ENCODE data around the gene ETV1. TPM values are rescaled to one million over a fixed set of nuclear protein-coding genes. Genes with fewer than 3 reads are reported as not detected.

The ETV1 gene
- total and polyA plus RNA-seq, 11 donors: 9.6 to 118 (median 82.1) TPM

- TF ChIP-seq CTCF (IDR thresholded peaks at IDR 0.05) (no peak), POLR2A (IDR thresholded peaks at IDR 0.05) (no peak)
- 75 to 91% (median 84%) methylated on average over 2 of the region's 2 CpGs for WGBS, 4 donors
Observed at GRCh38 chr7:13897819-13898218, 91.6 kb downstream of the ETV1 start.

GRCh38 chr7:13894954-13895353, 94.5 kb downstream of the ETV1 start:
- ATAC-seq: no peak

More at GRCh38 chr7:13897819-13898218, 91.6 kb downstream of the ETV1 start:
- Histone ChIP-seq H3K9me3 (peaks cover 0 to 3% (median 0%) of the 10 kb centered on the region in 12 donors), H3K27ac (no peak overlapping the region), H3K4me3 (no peak overlapping the region), H3K4me1 (peaks cover 0 to 9% (median 3%) of the 10 kb centered on the region in 12 donors), H3K27me3 (no peaks in the 10 kb centered on the region), H3K36me3 (peaks cover 0 to 49% (median 4%) of the 10 kb centered on the region in 9 donors)
- no peak for ATAC-seq
- no peak for DNase-seq
- intact Hi-C loops (cut with DNase I): no loop called here

GRCh38 chr7:13894377-13894776, 95.1 kb downstream of the ETV1 start:
- TF ChIP-seq CTCF (IDR thresholded peaks at IDR 0.05): no peak
- no peak for TF ChIP-seq POLR2A (IDR thresholded peaks at IDR 0.05)
- ATAC-seq (no peak), DNase-seq (no peak)
- Histone ChIP-seq H3K4me1 (peaks cover 0 to 8% (median under 1%) of the 10 kb centered on the region in 12 donors), H3K27me3 (no peaks in the 10 kb centered on the region), H3K4me3 (no peak overlapping the region), H3K36me3 (peaks cover 0 to 22% (median 4%) of the 10 kb centered on the region in 9 donors), H3K9me3 (peaks cover 0 to 9% (median 0%) of the 10 kb centered on the region in 12 donors), H3K27ac (no peak overlapping the region)
- intact Hi-C loops (cut with DNase I): no loop called here
- WGBS, 4 donors: 74 to 88% (median 81%) methylated on average over 2 of the region's 2 CpGs

More at GRCh38 chr7:13894954-13895353, 94.5 kb downstream of the ETV1 start:
- no peak for DNase-seq
- H3K9me3 ChIP-seq: peaks cover 0 to 9% (median 0%) of the 10 kb centered on the region in 12 donors
- H3K27me3 ChIP-seq: no peaks in the 10 kb centered on the region
- peaks cover 0 to 9% (median 3%) of the 10 kb centered on the region in 12 donors for H3K4me1 ChIP-seq
- peak in 1 of 12 donors; percentile 10 for TF ChIP-seq CTCF (IDR thresholded peaks at IDR 0.05)
- no peak for TF ChIP-seq POLR2A (IDR thresholded peaks at IDR 0.05)
- peaks cover 0 to 24% (median 4%) of the 10 kb centered on the region in 9 donors for H3K36me3 ChIP-seq
- no peak overlapping the region for H3K4me3 ChIP-seq
- WGBS, 4 donors: 94 to 97% (median 96%) methylated on average over 4 of the region's 4 CpGs
- H3K27ac ChIP-seq: no peak overlapping the region
- intact Hi-C loops (cut with DNase I): no loop called here

GRCh38 chr7:13890793-13891192, 98.7 kb downstream of the ETV1 start:
- no peak overlapping the region for H3K4me3 ChIP-seq
- peaks cover 0 to 9% (median 0%) of the 10 kb centered on the region in 12 donors for H3K9me3 ChIP-seq
- no peaks in the 10 kb centered on the region for H3K27me3 ChIP-seq
- peaks cover 0 to 13% (median 2%) of the 10 kb centered on the region in 9 donors for H3K36me3 ChIP-seq
- H3K4me1 ChIP-seq: no peaks in the 10 kb centered on the region
- TF ChIP-seq CTCF (IDR thresholded peaks at IDR 0.05) (no peak), POLR2A (IDR thresholded peaks at IDR 0.05) (no peak)
- no peak overlapping the region for H3K27ac ChIP-seq
- no peak for ATAC-seq
- intact Hi-C loops (cut with DNase I): no loop called here
- DNase-seq: no peak
- 91 to 95% (median 94%) methylated on average over 4 of the region's 4 CpGs for WGBS, 4 donors
